Activated CD4-positive, alpha-beta memory T cell treated with anti-CD3 and anti-CD28 coated beads for 36 hours (primary cell): ENCODE data around the gene AURKAIP1. TPM values are rescaled to one million over a fixed set of nuclear protein-coding genes. Genes with fewer than 3 reads are reported as not detected.
"Not testable (repeated sequence)": the region's sequence is repeated elsewhere in the genome, so short reads cannot be mapped to it uniquely, and the experiment has no call there.

Experiments
- CTCF ChIA-PET: fragments of 350-600 bp; sonication (Branson Sonifier 250); formaldehyde crosslinking; loops from one replicate; lab custom pipeline; 2021; ENCODE audit warnings: antibody characterized with exemption, inconsistent platforms; lab: Charles Lee
- POLR2A ChIA-PET: fragments of 350-600 bp; sonication (Branson Sonifier 250); formaldehyde crosslinking; loops from one replicate; lab custom pipeline; 2021; ENCODE audit warnings: antibody characterized with exemption; lab: Charles Lee
- DNase-seq: peaks from one replicate; pipeline ENCODE4 v3.0.0-alpha.2; 2020
- H3K27ac Mint-ChIP-seq: one replicate; pipeline ENCODE4 v1.8.0; 2021; ENCODE audit warnings: mixed read lengths
- H3K27me3 Mint-ChIP-seq: one replicate; pipeline ENCODE4 v1.8.0; 2021; ENCODE audit warnings: mixed read lengths
- H3K36me3 Mint-ChIP-seq: one replicate; pipeline ENCODE4 v1.8.0; 2021; ENCODE audit warnings: mixed read lengths
- H3K4me1 Mint-ChIP-seq: one replicate; pipeline ENCODE4 v1.8.0; 2021; ENCODE audit warnings: low read depth, mixed read lengths
- H3K4me3 Mint-ChIP-seq: one replicate; pipeline ENCODE4 v1.8.0; 2021; ENCODE audit warnings: mild to moderate bottlenecking, mixed read lengths
- H3K9me3 Mint-ChIP-seq: one replicate; pipeline ENCODE4 v1.8.0; 2021; ENCODE audit warnings: mixed read lengths
- intact Hi-C: fragments of 100-400 bp; cut with micrococcal nuclease; formaldehyde crosslinking; loops from one replicate; pipeline ENCODE4 v1.15.1; 2023
- total RNA-seq, 2 experiments: library from RNA; stranded (reverse); gene quantifications; one replicate each; pipeline ENCODE4 v1.2.3, GENCODE V29; 2021

Gene AURKAIP1
- total RNA-seq, 2 experiments from 2014 or later: 124 to 131 TPM

DNA sequence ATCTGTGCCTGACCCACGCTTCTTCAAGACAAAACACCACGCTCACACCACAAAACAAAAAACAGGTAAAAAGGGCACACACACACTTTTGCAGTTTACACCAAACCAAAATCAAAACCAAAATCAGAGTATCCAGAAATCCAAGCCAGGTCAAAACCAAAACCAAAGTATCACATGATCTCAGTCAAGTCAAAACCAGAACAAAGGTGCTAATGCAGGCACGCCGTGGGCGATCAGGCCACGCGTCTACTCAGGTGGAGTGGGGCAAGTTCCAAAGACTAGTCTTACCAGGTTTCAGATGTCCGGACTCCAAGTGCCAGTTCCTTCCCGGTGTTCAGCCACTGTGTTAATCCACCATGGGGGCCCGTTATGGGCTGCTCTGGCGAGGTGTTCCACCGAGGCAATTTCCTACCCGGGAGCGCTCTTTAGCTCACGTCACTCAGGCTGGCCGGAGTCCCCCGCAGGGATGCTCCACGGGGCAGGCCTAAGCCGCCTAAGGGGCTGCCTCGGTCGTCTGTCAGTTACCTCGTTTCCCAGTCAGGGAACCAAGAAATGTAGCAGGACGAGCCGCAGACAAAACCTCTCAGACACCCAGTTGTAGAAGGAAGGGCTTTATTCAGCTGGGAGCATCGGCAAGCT is 42.9 kb upstream of the AURKAIP1 start:
- peak; percentile 31 for DNase-seq
- peaks cover 10% of the 10 kb centered on the region for H3K27me3 Mint-ChIP-seq
- H3K36me3 Mint-ChIP-seq, CTCF ChIA-PET, H3K4me3 Mint-ChIP-seq, H3K9me3 Mint-ChIP-seq, intact Hi-C loops, POLR2A ChIA-PET, H3K27ac Mint-ChIP-seq: not testable (repeated sequence)
- peaks cover 12% of the 10 kb centered on the region for H3K4me1 Mint-ChIP-seq

DNA sequence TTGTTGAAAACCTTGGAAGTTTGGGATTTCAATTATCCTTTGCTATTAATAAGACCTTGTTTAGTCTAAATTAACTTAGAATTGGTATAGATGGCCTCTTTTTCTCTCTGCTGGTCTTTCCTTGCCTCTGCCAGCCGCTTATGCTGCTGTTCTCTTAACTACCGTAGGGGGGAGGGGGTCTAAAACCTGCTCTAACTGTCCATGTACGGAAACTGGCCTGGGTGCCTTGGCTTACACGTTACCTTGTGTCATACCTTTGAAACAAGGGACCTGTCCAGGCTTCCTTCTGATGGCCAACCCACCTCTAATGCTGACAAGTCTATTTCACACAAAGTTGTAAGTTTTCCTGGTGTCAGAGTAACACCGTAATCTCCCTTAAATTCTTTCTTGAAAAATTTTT is 42.4 kb upstream of the AURKAIP1 start:
- H3K27ac Mint-ChIP-seq, H3K9me3 Mint-ChIP-seq, H3K27me3 Mint-ChIP-seq, POLR2A ChIA-PET, DNase-seq, H3K36me3 Mint-ChIP-seq, CTCF ChIA-PET, intact Hi-C loops, H3K4me3 Mint-ChIP-seq: not testable (repeated sequence)
- peaks cover 14% of the 10 kb centered on the region for H3K4me1 Mint-ChIP-seq

DNA sequence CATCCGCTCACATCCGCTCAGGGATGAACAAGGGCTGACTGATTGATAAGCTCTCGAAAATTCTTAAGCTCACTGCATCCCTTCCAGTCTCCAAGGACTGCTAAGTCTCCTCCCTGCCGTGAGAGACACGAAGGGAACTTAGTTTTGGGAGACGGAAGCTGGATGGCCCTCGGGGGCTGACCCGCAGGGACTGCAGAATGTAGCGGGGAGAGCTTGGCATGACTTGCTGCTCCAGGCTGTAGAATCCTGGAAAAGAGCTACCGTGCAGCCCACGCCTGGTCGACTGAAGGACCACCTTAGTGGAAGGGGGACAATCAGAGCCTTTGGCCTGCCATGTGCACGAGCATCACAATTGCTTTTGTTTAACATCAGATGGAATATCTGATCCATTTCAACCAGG is 40.7 kb upstream of the AURKAIP1 start:
- Mint-ChIP-seq H3K9me3 (peaks cover 3% of the 10 kb centered on the region), H3K27me3 (peaks cover 1% of the 10 kb centered on the region), H3K27ac (no peak overlapping the region), H3K36me3 (peaks cover 3% of the 10 kb centered on the region), H3K4me3 (no peak overlapping the region), H3K4me1 (peaks cover 20% of the 10 kb centered on the region)
- intact Hi-C loops: no loop called here
- ChIA-PET CTCF (interaction anchor here (2.0 kb wide), 1 partner anchor 43 kb away, joined by 5 read pairs; no protein-coding TSS in a partner anchor), POLR2A (no interaction called here)
- DNase-seq: no peak

DNA sequence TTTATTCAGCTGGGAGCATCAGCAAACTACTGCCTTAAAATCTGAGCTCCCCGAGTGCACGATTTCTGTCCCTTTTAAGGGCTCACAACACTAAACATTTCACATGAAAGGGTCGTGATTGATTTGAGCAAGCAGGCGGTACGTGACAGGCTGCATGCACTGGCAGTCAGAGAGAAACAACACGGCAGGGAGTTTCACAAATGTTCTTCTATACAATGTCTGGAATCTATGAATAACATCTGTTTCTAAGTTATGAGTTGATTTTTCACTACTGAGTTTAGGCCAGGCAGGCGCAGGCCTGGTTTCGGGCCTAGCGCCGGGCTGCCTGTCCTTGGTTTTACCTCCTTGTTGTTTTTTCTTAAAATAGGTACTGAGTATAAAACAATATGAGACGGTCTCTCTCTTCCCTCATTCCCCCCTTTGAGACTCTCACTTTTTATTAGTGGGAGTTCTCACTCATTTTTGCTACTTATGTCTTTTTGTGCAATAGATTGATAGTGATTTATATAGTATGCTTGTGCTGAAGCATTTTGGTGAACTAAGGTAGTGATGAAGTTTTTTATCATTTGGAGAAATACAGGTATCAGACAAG is 37.4 kb upstream of the AURKAIP1 start:
- H3K27me3 Mint-ChIP-seq, POLR2A ChIA-PET, H3K36me3 Mint-ChIP-seq, H3K9me3 Mint-ChIP-seq, CTCF ChIA-PET, intact Hi-C loops, H3K4me3 Mint-ChIP-seq: not testable (repeated sequence)
- Mint-ChIP-seq H3K27ac (peak overlapping the region; percentile 63), H3K4me1 (peaks cover 20% of the 10 kb centered on the region)
- DNase-seq: peak; percentile 37

DNA sequence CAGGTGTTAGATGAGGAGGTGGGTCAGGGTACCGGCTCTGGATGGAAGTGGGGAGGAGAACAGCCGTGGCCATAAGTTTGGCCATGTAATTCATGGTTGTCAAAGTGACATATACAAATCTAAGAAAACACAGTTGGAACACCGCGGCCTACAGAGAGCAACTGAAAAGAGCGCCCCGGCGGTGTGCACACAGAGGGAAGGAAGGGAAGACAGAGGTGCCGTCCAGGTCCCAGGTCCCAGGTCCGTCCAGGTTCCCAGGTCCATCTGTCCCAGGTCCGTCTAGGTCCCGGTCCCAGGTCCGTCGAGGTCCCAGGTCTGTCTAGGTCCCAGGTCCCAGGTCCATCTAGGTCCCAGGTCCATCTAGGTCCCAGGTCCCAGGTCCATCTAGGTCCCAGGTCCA is 36.6 kb upstream of the AURKAIP1 start:
- ChIA-PET CTCF (interaction anchor here (1.4 kb wide), 1 partner anchor 40 kb away, joined by 4 read pairs; no protein-coding TSS in a partner anchor), POLR2A (no interaction called here)
- Mint-ChIP-seq H3K27me3 (no peaks in the 10 kb centered on the region), H3K27ac (no peak overlapping the region), H3K4me1 (peaks cover 21% of the 10 kb centered on the region), H3K36me3 (peaks cover 12% of the 10 kb centered on the region), H3K9me3 (peaks cover 3% of the 10 kb centered on the region), H3K4me3 (no peak overlapping the region)
- no peak for DNase-seq
- intact Hi-C loops: no loop called here

DNA sequence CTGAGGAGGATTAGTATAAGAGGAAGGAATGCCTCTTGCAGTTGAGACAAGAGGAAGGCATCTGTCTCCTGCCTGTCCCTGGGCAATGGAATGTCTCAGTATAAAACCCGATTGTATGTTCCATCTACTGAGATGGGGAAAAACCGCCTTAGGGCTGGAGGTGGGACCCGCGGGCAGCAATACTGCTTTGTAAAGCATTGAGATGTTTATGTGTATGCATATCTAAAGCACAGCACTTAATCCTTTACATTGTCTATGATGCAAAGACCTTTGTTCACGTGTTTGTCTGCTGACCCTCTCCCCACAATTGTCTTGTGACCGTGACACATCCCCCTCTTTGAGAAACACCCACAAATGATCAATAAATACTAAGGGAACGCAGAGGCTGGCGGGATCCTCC is 35.2 kb upstream of the AURKAIP1 start:
- H3K4me1 Mint-ChIP-seq: peaks cover 35% of the 10 kb centered on the region
- H3K27me3 Mint-ChIP-seq, H3K4me3 Mint-ChIP-seq, POLR2A ChIA-PET, H3K9me3 Mint-ChIP-seq, intact Hi-C loops, DNase-seq, H3K27ac Mint-ChIP-seq: not testable (repeated sequence)
- peaks cover 26% of the 10 kb centered on the region for H3K36me3 Mint-ChIP-seq
- CTCF ChIA-PET: interaction anchor here (1.4 kb wide), 1 partner anchor 39 kb away, joined by 4 read pairs; no protein-coding TSS in a partner anchor

DNA sequence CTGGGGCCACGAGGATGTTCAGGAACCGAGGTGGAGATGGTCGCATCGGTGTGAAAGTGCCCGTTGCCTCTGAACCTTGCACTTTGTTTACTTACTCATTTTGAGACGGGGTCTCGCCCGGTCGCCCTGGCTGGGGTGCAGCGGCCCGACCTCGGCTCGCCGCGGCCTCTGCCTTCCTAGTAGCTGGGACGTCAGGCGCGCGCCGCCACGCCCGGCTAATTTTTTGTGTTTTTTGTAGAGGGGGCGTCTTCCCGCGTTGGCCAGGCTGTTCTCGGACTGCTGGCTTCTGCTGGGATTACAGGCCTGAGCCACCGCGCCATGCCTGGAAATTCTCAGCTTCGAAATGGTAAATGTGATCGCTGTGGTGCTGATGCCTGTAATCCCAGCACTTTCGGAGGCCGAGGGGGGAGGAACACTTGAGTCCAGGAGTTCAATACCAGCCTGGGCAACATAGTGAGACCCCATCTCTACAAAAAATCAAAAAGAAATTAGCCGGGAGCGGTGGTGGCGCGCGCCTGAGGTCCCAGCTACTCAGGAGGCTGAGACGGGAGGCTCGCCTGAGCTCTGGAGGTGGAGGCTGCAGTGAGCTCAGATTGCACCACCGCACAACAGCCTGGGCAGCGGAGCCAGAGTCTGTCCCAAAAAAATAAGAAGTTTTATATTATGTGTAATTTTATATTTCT is 32.8 kb upstream of the AURKAIP1 start:
- Mint-ChIP-seq H3K4me3 (peak overlapping the region; percentile 93), H3K4me1 (peaks cover 48% of the 10 kb centered on the region)

DNA sequence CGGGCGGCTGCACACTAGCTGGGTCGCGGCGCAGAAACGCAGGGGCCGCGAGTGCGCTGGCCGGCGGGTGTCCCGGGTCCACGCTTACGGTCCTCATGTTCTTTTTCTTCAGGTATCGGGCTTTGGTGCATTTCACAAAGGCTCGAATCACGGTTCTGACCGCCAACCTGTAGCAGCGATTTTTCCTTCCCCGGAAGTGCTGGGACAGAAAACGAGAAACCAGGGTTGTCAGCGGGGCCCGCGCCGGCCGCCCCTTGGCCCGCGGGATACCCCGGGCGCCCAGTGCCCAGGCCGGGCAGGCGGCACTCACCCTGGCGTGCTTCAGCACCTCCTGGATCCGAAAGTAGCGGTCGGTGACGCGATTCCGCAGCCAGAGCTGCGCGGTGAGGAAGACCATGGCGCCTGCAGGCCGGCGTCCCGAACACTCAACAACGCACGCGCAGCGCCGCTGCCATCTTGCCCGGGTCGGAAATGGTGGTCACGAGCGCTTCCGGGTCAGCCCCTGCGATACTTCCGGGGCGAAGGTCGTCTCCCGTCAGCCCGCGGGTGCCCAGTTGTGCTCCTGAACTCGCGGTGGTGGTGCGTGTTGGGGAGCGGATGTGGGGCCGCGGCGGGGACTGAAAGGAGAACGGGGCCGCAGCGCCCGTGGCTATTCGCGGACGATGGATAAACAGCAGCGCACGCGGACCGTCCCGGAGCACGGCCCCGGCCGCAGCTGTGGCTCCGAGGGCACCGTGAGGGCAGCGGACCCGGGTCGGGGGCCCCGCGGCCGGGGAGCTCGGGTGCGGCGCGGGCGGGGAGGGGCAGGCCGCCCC is 32.0 kb upstream of the AURKAIP1 start, which contains the start of gene MRPL20:
TSS of gene MRPL20 (minus strand) at position 473 of the 815 bp plus-strand sequence. CDS start at position 397, 76 bp downstream.
- Mint-ChIP-seq H3K36me3 (peaks cover 47% of the 10 kb centered on the region), H3K9me3 (peaks cover under 1% of the 10 kb centered on the region), H3K27me3 (no peaks in the 10 kb centered on the region), H3K4me3 (peak within 1 kb of the TSS; percentile 93), H3K27ac (peak within 1 kb of the TSS; percentile 94), H3K4me1 (peaks cover 48% of the 10 kb centered on the region)
- intact Hi-C loops: loop anchor here (1.0 to 10.0 kb wide), 3 partner anchors 8 to 98 kb away; partner anchors contain the start of genes AURKAIP1 and CCNL2
- CTCF ChIA-PET: interaction anchor here (1.6 to 1.9 kb wide), 3 partner anchors 8 to 34 kb away, joined by 5 to 11 read pairs (median 8); partner anchors contain the start of genes AURKAIP1 and CCNL2
- POLR2A ChIA-PET: interaction anchor here (0.6 to 1.6 kb wide), 8 partner anchors 8 to 209 kb away, joined by 3 to 17 read pairs (median 3); partner anchors contain the start of genes CCNL2, MIB2 and UBE2J2
- DNase-seq: peak; percentile 98

More for the DNA sequence above, 32.8 kb upstream of the AURKAIP1 start:
- ChIA-PET CTCF (interaction anchor here (0.9 to 1.9 kb wide), 4 partner anchors 9 to 34 kb away, joined by 3 to 11 read pairs (median 6); partner anchors contain the start of genes AURKAIP1 and CCNL2), POLR2A (interaction anchor here (0.6 to 1.6 kb wide), 8 partner anchors 9 to 208 kb away, joined by 3 to 17 read pairs (median 3); partner anchors contain the start of genes CCNL2, MIB2 and UBE2J2)
- no peaks in the 10 kb centered on the region for H3K27me3 Mint-ChIP-seq
- peak; percentile 46 for DNase-seq
- H3K27ac Mint-ChIP-seq: peak overlapping the region; percentile 85
- peaks cover 3% of the 10 kb centered on the region for H3K9me3 Mint-ChIP-seq
- intact Hi-C loops: loop anchor here (1.0 to 10.0 kb wide), 3 partner anchors 8 to 97 kb away; partner anchors contain the start of genes AURKAIP1 and CCNL2
- H3K36me3 Mint-ChIP-seq: peaks cover 42% of the 10 kb centered on the region

DNA sequence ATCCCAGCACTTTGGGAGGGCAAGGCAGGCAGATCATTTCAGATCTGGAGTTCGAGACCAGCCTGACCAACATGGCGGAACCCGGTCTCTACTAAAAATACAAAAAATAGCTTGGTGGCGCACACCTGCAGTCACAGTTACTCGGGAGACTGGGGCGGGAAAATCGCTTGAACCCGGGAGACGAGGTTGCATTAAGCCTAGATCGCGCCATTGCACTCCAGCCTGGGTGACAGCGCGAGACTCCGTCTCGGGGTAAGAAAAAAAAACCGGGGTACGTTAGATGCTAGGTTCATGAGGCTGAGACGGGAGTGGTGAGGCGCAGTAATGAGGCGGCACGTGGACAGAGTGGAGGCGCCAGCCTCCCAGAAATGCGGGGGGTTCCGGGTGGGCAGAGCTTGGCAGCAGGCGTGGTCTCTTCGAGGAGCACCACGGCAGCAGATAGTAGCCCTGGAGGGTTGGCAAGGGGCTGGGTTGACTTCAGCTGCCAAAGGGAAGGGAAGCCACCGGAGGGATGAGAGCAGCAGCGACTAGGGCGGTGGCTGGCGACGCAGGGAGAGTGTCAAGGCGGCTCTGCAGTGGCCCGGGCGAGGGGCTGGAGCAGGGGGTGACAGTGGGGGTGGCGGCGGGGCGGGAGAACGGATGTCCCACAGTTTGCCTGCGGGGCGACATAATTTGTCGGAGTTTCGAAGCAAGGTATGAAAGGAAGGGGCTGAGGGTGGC is 31.3 kb upstream of the AURKAIP1 start:
- ChIA-PET CTCF (interaction anchor here (1.6 kb wide), 1 partner anchor 31 kb away, joined by 5 read pairs; the partner anchor contains the start of gene AURKAIP1), POLR2A (interaction anchor here (0.6 to 1.6 kb wide), 3 partner anchors 9 to 133 kb away, joined by 3 to 6 read pairs (median 3); partner anchors contain the start of gene UBE2J2)
- peak overlapping the region; percentile 93 for H3K4me3 Mint-ChIP-seq
- intact Hi-C loops: loop anchor here (2.0 to 10.0 kb wide), 2 partner anchors 31 to 99 kb away; partner anchors contain the start of gene AURKAIP1
- H3K27ac Mint-ChIP-seq: peak overlapping the region; percentile 87
- peaks cover 52% of the 10 kb centered on the region for H3K4me1 Mint-ChIP-seq
- H3K27me3 Mint-ChIP-seq: no peaks in the 10 kb centered on the region
- no peak for DNase-seq
- H3K9me3 Mint-ChIP-seq: no peaks in the 10 kb centered on the region
- H3K36me3 Mint-ChIP-seq: peaks cover 50% of the 10 kb centered on the region

DNA sequence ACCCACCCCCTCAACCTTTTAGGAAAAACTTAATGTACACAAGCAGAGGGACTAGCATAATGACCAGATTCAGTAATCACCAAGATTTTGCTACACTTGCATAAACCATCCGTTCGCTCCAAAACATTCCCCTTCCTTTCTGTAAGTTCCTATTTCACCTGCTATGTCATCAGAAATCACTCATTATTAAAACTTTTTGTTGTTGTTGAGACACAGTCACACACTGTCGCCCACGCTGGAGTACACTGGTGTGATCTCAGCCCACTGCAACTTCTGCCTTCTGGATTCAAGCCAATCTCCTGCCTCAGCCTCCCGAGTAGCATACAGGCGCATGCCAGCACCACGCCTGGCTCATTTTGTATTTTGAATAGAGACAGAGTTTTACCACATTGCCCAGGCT is 28.6 kb upstream of the AURKAIP1 start:
- Mint-ChIP-seq H3K36me3 (peaks cover 62% of the 10 kb centered on the region), H3K27ac (peak overlapping the region; percentile 58), H3K27me3 (no peaks in the 10 kb centered on the region), H3K4me1 (peaks cover 59% of the 10 kb centered on the region), H3K4me3 (no peak overlapping the region), H3K9me3 (no peaks in the 10 kb centered on the region)
- no peak for DNase-seq
- POLR2A ChIA-PET: no interaction called here
- intact Hi-C loops: loop anchor here (10.0 kb wide), 1 partner anchor 101 kb away; no protein-coding TSS in a partner anchor
- CTCF ChIA-PET: no interaction called here
